Ascending aorta (tissue), 2 donors: ENCODE measurements around the gene TEX35. TPM values are rescaled to one million over a fixed set of nuclear protein-coding genes. Genes with fewer than 3 reads are reported as not detected.

Source experiments
- DNase-seq, 2 donors: peaks; one replicate each; pipeline ENCODE4 v3.0.0-alpha.2; 2019; ENCODE audit warnings: low spot score in 2 of 2
- H3K27ac ChIP-seq, 2 donors: fragments of 200-600 bp; sonication (generic); one replicate each; pipeline ENCODE4 v1.5.1; 2016 to 2017; ENCODE audit warnings: mild to moderate bottlenecking in 1 of 2
- H3K27me3 ChIP-seq: fragments of 200-600 bp; sonication (generic); one replicate; pipeline ENCODE4 v1.5.1; 2017
- H3K36me3 ChIP-seq, 2 donors: fragments of 200-600 bp; sonication (generic); one replicate each; pipeline ENCODE4 v1.5.1; 2016
- H3K4me1 ChIP-seq, 2 donors: fragments of 200-600 bp; sonication (generic); one replicate each; pipeline ENCODE4 v1.5.1; 2016 to 2017; ENCODE audit warnings: mild to moderate bottlenecking in 1 of 2
- H3K4me3 ChIP-seq, 2 donors: fragments of 200-600 bp; sonication (generic); one replicate each; pipeline ENCODE4 v1.5.1; 2016 to 2017; ENCODE audit warnings: mild to moderate bottlenecking in 1 of 2
- H3K9me3 ChIP-seq, 2 donors: fragments of 200-600 bp; sonication (generic); one replicate each; pipeline ENCODE4 v1.5.1; 2016
- intact Hi-C: fragments of 100-400 bp; cut with DNase I; formaldehyde crosslinking; loops from one replicate; pipeline ENCODE4 v1.15.1; 2023
- total RNA-seq: library from RNA; depleted of rRNA; stranded (reverse); fragments of >200 nt; gene quantifications from one replicate; pipeline ENCODE4 v1.1.0, GENCODE V29; 2016
- TF ChIP-seq, protein P1 (sequence below), 3 experiments: fragments of 200-600 bp in 2 of 3; fragments of 450-650 bp in 1 of 3; sonication (generic) in 2 of 3; IDR thresholded peaks; one replicate each; pipeline ENCODE4 v1.5.1; 2016 to 2019; ENCODE audit warnings: antibody characterized with exemption in 3 of 3, mild to moderate bottlenecking in 1 of 3, moderate library complexity in 1 of 3

Gene TEX35
- total RNA-seq, 1 donor from 2014 or later = not detected

DNA sequence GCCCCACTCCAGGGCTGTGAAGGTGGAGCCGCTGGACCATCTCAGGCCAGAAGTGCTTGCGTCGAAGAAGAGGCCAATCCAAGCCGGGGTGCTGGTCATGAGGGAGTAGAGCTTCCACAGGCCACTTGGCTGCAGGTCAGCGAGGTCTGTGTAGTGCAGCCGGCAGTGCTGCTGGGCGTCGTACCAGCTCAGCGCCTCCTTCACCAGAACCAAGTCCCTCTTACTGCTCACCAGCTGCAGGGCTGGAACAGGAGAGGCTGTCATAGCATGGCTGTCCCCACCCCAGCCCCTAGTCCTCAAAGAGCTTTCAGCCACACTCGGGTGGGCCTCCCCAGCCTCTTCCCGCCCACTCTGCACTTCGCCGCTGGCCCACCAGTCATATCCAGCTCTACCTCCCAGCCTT lies 18.3 kb upstream of the TEX35 start:
- Histone ChIP-seq H3K27ac (no peak overlapping the region), H3K4me3 (no peak overlapping the region), H3K4me1 (no peaks in the 10 kb centered on the region), H3K36me3 (no peaks in the 10 kb centered on the region), H3K27me3 (no peaks in the 10 kb centered on the region), H3K9me3 (no peaks in the 10 kb centered on the region)
- DNase-seq = no peak
- TF ChIP-seq, protein P1, sequence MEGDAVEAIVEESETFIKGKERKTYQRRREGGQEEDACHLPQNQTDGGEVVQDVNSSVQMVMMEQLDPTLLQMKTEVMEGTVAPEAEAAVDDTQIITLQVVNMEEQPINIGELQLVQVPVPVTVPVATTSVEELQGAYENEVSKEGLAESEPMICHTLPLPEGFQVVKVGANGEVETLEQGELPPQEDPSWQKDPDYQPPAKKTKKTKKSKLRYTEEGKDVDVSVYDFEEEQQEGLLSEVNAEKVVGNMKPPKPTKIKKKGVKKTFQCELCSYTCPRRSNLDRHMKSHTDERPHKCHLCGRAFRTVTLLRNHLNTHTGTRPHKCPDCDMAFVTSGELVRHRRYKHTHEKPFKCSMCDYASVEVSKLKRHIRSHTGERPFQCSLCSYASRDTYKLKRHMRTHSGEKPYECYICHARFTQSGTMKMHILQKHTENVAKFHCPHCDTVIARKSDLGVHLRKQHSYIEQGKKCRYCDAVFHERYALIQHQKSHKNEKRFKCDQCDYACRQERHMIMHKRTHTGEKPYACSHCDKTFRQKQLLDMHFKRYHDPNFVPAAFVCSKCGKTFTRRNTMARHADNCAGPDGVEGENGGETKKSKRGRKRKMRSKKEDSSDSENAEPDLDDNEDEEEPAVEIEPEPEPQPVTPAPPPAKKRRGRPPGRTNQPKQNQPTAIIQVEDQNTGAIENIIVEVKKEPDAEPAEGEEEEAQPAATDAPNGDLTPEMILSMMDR (IDR thresholded peaks at IDR 0.05) = no peak
- intact Hi-C loops = no loop called here

DNA sequence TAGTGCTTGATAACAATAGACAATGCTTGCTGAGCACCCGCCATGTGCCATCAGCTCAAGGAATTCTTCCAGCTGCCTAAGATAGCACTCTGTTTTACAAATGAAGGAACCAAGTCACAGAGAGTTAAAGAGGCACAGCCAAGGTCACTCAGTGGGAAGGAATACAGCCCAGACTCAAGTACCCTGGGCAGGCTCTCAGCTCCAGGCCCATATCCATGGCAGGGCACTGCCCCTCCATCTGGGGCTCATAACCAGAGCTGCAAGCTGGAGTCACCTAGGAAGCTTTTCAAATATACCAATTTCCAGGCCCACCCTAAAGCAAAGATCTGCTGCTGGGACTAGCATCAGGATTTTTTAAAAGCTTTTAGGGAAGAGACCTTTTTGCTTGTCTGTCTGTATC lies 17.8 kb upstream of the TEX35 start:
- no peaks in the 10 kb centered on the region for H3K36me3 ChIP-seq
- no peaks in the 10 kb centered on the region for H3K4me1 ChIP-seq
- H3K27me3 ChIP-seq = no peaks in the 10 kb centered on the region
- H3K27ac ChIP-seq = no peak overlapping the region
- H3K4me3 ChIP-seq = no peak overlapping the region
- TF ChIP-seq, protein P1 (IDR thresholded peaks at IDR 0.05) = no peak
- H3K9me3 ChIP-seq = no peaks in the 10 kb centered on the region
- DNase-seq = no peak
- intact Hi-C loops = no loop called here

DNA sequence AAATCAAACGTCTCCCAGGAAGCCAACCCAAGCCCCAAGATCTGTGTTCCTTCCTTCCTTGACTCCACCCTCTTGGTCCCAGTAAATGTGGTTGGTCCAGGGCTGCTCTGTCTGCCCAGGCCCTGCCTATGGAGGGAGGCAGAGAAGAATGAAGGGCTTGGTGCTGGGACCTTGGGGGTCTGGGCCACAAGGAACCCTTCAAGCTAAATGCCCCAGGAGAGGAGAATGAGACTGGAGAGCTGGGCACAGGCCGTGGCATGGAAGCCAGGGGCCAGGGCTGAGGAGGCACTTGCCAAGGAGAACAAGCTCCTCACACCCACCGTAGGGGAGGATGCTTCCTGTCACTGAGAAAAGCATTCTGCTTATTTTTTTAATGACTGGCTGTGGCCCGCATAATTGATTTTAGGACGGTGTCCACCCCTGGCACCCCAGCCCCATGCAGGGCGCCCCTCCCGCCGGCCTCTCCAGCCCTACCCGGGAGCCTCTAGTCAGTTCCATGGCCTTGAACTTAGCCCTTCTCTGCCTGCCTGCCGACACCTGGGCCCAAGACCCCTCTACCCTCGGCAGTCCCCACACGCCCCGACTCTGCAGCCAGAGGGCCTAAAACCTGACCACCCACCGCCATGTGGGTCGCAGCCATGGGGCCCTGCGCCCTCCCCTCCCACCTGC lies 17.0 kb upstream of the TEX35 start:
- no peak for DNase-seq
- Histone ChIP-seq H3K27ac (no peak overlapping the region), H3K4me3 (no peak overlapping the region), H3K9me3 (no peaks in the 10 kb centered on the region), H3K36me3 (no peaks in the 10 kb centered on the region), H3K4me1 (no peaks in the 10 kb centered on the region), H3K27me3 (no peaks in the 10 kb centered on the region)
- intact Hi-C loops = no loop called here
- TF ChIP-seq, protein P1 (IDR thresholded peaks at IDR 0.05) = no peak

DNA sequence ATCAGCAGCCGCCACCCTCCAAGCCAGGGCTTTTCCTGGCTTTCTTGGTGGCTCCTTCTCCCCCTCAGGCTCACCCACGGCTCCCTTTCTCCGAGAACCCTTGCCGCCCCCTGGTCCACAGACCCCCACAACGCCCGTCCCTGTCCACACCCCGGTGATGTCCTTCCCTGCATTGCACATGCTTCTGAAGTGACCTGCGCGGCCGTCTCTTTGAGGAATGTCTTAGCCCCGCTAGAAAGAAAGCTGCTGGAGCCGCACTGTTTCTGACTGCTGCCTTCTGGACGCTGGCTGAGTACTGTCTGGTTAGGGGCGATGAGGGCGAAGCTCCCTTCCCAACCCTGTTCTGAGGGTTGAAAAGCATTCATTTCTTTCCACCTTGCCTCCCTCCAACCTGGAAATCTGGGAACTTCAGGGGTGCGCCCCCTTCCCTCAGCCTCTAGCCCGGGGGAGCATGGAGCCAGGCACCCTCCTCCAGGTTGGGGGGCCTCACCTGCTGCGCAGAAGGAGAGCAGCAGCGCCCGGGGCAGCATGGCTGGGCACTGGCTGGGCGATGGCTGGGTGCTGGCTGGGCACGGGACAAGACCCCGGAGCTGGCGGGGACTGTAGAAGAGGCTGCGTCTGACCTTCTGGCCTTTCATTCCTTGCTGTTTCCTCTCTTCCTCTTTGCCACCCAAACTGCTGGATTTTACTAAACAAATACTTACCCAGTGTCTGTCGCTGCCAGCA lies 16.3 kb upstream of the TEX35 start, which contains the start of gene CLEC20A:
CLEC20A (minus strand) TSS at position 555 of the 726 bp plus-strand sequence; CDS start at position 530, 25 bp downstream.
- Histone ChIP-seq H3K4me1 (no peaks in the 10 kb centered on the region), H3K9me3 (no peaks in the 10 kb centered on the region), H3K27me3 (no peaks in the 10 kb centered on the region), H3K4me3 (no peak within 1 kb of the TSS), H3K27ac (no peak within 1 kb of the TSS), H3K36me3 (no peaks in the 10 kb centered on the region)
- TF ChIP-seq, protein P1 (IDR thresholded peaks at IDR 0.05) = no peak
- intact Hi-C loops = no loop called here
- DNase-seq = no peak

DNA sequence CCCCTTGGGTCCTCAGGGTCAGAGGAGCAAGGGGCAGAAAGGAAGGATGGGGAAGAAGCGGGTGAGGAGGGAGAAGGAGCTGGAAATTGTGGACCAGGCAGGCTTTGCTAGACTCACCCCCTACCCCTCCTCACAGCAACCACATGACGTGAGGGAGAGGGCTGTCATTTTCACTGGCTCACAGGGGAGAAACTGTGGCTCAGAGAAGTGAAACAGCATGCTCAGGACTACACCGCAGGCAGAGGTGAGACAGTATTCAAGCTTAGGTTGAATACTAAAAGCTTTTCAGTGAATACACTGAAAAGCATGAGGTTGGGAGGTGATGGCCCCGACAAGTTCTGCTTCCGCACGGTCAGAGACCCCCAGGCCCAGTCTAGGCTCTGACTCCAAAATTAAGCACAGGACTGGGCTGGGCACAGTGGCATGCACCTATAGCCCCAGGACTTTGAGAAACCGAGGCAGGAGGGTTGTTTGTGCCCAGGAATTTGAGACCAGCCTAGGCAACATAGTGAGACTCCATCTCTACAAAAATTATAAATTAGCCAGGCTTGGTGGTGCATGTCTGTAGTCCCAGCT lies 14.9 kb upstream of the TEX35 start:
- TF ChIP-seq, protein P1 (IDR thresholded peaks at IDR 0.05) = no peak
- intact Hi-C loops = no loop called here
- Histone ChIP-seq H3K36me3 (no peaks in the 10 kb centered on the region), H3K4me1 (no peaks in the 10 kb centered on the region), H3K27me3 (no peaks in the 10 kb centered on the region), H3K9me3 (no peaks in the 10 kb centered on the region), H3K27ac (no peak overlapping the region), H3K4me3 (no peak overlapping the region)
- DNase-seq = no peak
